Progenitor cell of endocrine pancreas (in vitro differentiated cells): Measurements from ENCODE around the gene FKBP2. TPM values are rescaled to one million over a fixed set of nuclear protein-coding genes. Genes with fewer than 3 reads are reported as not detected.

ENCODE experiments used
- DNase-seq: peaks from one replicate; pipeline ENCODE4 v3.0.0; 2021; ENCODE audit warnings: low spot score; ENCODE audit not compliant: unreplicated experiment
- H3K27ac Mint-ChIP-seq: 2 replicates; pipeline ENCODE4 v1.8.0; 2021; ENCODE audit warnings: mild to moderate bottlenecking, moderate library complexity, mixed read lengths
- H3K27me3 Mint-ChIP-seq: 2 replicates; pipeline ENCODE4 v1.8.0; 2021; ENCODE audit warnings: mixed read lengths
- H3K36me3 Mint-ChIP-seq: 2 replicates; pipeline ENCODE4 v1.8.0; 2022; ENCODE audit warnings: mixed read lengths; ENCODE audit not compliant: insufficient read depth
- H3K4me1 Mint-ChIP-seq: 2 replicates; pipeline ENCODE4 v1.8.0; 2021; ENCODE audit warnings: low read depth, mixed read lengths
- H3K4me3 Mint-ChIP-seq: 2 replicates; pipeline ENCODE4 v1.8.0; 2021; ENCODE audit warnings: low read depth, mild to moderate bottlenecking, moderate library complexity, mixed read lengths
- H3K9me3 Mint-ChIP-seq: 2 replicates; pipeline ENCODE4 v1.8.0; 2021; ENCODE audit warnings: low read depth, mixed read lengths
- CTCF ChIP-seq: fragments of 200-600 bp; sonication (generic); IDR thresholded peaks from one replicate; pipeline ENCODE4 v1.5.0; 2021; ENCODE audit warnings: antibody characterized with exemption, mild to moderate bottlenecking; ENCODE audit not compliant: unreplicated experiment
- total RNA-seq: library from RNA; stranded (reverse); gene quantifications from 2 replicates; pipeline ENCODE4 v1.2.1, GENCODE V29; 2021

The FKBP2 gene
- total RNA-seq, 1 donor from 2014 or later, result 57.7 TPM

GRCh38 chr11:64264371-64264852 is 23.5 kb downstream of the FKBP2 start:
- Mint-ChIP-seq H3K27me3 (no peaks in the 10 kb centered on the region), H3K4me1 (peaks cover 5% of the 10 kb centered on the region), H3K36me3 (peaks cover 14% of the 10 kb centered on the region), H3K4me3 (no peak overlapping the region), H3K27ac (no peak overlapping the region), H3K9me3 (no peaks in the 10 kb centered on the region)
- TF ChIP-seq CTCF, result no peak
- DNase-seq, result no peak

GRCh38 chr11:64265176-64266160 is 24.6 kb downstream of the FKBP2 start:
- no peak for TF ChIP-seq CTCF
- Mint-ChIP-seq H3K4me1 (peaks cover 8% of the 10 kb centered on the region), H3K4me3 (no peak overlapping the region), H3K27ac (no peak overlapping the region), H3K36me3 (peaks cover 5% of the 10 kb centered on the region), H3K27me3 (no peaks in the 10 kb centered on the region), H3K9me3 (no peaks in the 10 kb centered on the region)
- no peak for DNase-seq

GRCh38 chr11:64266339-64266738 is 25.4 kb downstream of the FKBP2 start:
- H3K36me3 Mint-ChIP-seq, result peaks cover 5% of the 10 kb centered on the region
- DNase-seq, result no peak
- H3K9me3 Mint-ChIP-seq, result no peaks in the 10 kb centered on the region
- peaks cover 8% of the 10 kb centered on the region for H3K4me1 Mint-ChIP-seq
- H3K4me3 Mint-ChIP-seq, result no peak overlapping the region
- no peaks in the 10 kb centered on the region for H3K27me3 Mint-ChIP-seq
- no peak overlapping the region for H3K27ac Mint-ChIP-seq
- TF ChIP-seq CTCF, result no peak

GRCh38 chr11:64267207-64267945 is 26.5 kb downstream of the FKBP2 start:
- DNase-seq, result no peak
- no peak overlapping the region for H3K4me3 Mint-ChIP-seq
- peaks cover 5% of the 10 kb centered on the region for H3K36me3 Mint-ChIP-seq
- H3K4me1 Mint-ChIP-seq, result peaks cover 12% of the 10 kb centered on the region
- no peak for TF ChIP-seq CTCF
- no peaks in the 10 kb centered on the region for H3K27me3 Mint-ChIP-seq
- H3K9me3 Mint-ChIP-seq, result no peaks in the 10 kb centered on the region
- no peak overlapping the region for H3K27ac Mint-ChIP-seq
